Activated gamma-delta T cell treated with Interleukin-2 at 50 U/mL for 16 hours (primary cell): ENCODE data around the gene ABCG2.
"Not testable (repeated sequence)": the region's sequence is repeated elsewhere in the genome, so short reads cannot be mapped to it uniquely, and the experiment has no call there.

Experiments
- DNase-seq: peaks from one replicate; pipeline ENCODE4 v3.0.0-alpha.2; 2020

The ABCG2 gene

GRCh38 chr4:88109123-88109881 is 49.1 kb downstream of the ABCG2 start:
- DNase-seq, result no peak

GRCh38 chr4:88108747-88109122 is 49.7 kb downstream of the ABCG2 start:
- DNase-seq, result no peak

GRCh38 chr4:88108108-88108465 is 50.4 kb downstream of the ABCG2 start:
- not testable (repeated sequence) for DNase-seq

- no peak for DNase-seq
These were observed 50.9 kb downstream of the ABCG2 start for GRCh38 chr4:88107406-88108107.

- no peak for DNase-seq
These were observed 52.2 kb downstream of the ABCG2 start for GRCh38 chr4:88106205-88106604.

GRCh38 chr4:88104902-88105610 is 53.4 kb downstream of the ABCG2 start:
- DNase-seq, result no peak

- DNase-seq, result no peak
These were observed 56.4 kb downstream of the ABCG2 start for GRCh38 chr4:88102026-88102425.

- no peak for DNase-seq
These were observed 57.3 kb downstream of the ABCG2 start for GRCh38 chr4:88101165-88101564.

- DNase-seq, result no peak
These were observed 59.3 kb downstream of the ABCG2 start for GRCh38 chr4:88098993-88099752.

GRCh38 chr4:88097781-88098180 is 60.7 kb downstream of the ABCG2 start:
- DNase-seq, result no peak

GRCh38 chr4:88097301-88097700 is 61.1 kb downstream of the ABCG2 start:
- no peak for DNase-seq

- DNase-seq, result no peak
These were observed 64.6 kb downstream of the ABCG2 start for GRCh38 chr4:88093874-88094273.

GRCh38 chr4:88091378-88091777 is 67.1 kb downstream of the ABCG2 start:
- DNase-seq, result no peak

GRCh38 chr4:88090898-88091297 is 67.5 kb downstream of the ABCG2 start:
- no peak for DNase-seq

- no peak for DNase-seq
These were observed 71.4 kb downstream of the ABCG2 start for GRCh38 chr4:88087004-88087403.

- no peak for DNase-seq
These were observed 77.8 kb downstream of the ABCG2 start for GRCh38 chr4:88080626-88081025.

- no peak for DNase-seq
These were observed 79.9 kb downstream of the ABCG2 start for GRCh38 chr4:88078579-88078978.

- no peak for DNase-seq
These were observed 80.4 kb downstream of the ABCG2 start for GRCh38 chr4:88077911-88078524.

- DNase-seq, result no peak
These were observed 83.1 kb downstream of the ABCG2 start for GRCh38 chr4:88075336-88075735.

GRCh38 chr4:88070031-88070430 is 88.4 kb downstream of the ABCG2 start:
- DNase-seq, result no peak

- DNase-seq, result no peak
These were observed 94.0 kb downstream of the ABCG2 start for GRCh38 chr4:88064410-88064809.

GRCh38 chr4:88063634-88064296 is 94.7 kb downstream of the ABCG2 start:
- DNase-seq, result no peak
